Measurements from ENCODE around the gene OR51E1.

Gene OR51E1

GRCh38 chr11:4639931-4640330, 3.9 kb upstream of the OR51E1 start:
- TF ChIP-seq, protein P1, sequence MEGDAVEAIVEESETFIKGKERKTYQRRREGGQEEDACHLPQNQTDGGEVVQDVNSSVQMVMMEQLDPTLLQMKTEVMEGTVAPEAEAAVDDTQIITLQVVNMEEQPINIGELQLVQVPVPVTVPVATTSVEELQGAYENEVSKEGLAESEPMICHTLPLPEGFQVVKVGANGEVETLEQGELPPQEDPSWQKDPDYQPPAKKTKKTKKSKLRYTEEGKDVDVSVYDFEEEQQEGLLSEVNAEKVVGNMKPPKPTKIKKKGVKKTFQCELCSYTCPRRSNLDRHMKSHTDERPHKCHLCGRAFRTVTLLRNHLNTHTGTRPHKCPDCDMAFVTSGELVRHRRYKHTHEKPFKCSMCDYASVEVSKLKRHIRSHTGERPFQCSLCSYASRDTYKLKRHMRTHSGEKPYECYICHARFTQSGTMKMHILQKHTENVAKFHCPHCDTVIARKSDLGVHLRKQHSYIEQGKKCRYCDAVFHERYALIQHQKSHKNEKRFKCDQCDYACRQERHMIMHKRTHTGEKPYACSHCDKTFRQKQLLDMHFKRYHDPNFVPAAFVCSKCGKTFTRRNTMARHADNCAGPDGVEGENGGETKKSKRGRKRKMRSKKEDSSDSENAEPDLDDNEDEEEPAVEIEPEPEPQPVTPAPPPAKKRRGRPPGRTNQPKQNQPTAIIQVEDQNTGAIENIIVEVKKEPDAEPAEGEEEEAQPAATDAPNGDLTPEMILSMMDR (IDR thresholded peaks at IDR 0.05; ENCODE audit: low read depth, low read length): no peak
- DNase-seq (ENCODE audit: extremely low read depth, low read depth): no peak

DNA sequence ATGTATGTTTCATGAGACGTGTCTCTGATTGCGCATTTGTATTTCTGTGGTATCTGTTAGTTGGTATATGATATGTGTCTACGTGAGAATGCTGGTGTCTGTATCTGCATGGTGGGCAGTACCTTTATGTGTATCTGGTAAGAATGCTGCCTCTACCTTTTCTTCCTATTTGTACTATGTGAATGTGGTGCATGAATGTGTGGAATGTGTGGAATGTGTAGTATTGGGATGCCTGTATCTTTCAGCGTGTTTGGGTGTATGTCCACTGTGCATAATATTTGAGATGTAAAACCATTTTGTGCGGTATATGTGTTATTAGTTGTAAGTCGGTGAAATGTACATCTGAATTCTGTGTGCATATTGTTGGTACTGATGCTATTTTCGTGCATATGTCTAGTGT, 2.3 kb upstream of the OR51E1 start:
- no peak for DNase-seq (ENCODE audit: extremely low read depth, low read depth)
- TF ChIP-seq, protein P1 (IDR thresholded peaks at IDR 0.05; ENCODE audit: low read depth, low read length): no peak

DNA sequence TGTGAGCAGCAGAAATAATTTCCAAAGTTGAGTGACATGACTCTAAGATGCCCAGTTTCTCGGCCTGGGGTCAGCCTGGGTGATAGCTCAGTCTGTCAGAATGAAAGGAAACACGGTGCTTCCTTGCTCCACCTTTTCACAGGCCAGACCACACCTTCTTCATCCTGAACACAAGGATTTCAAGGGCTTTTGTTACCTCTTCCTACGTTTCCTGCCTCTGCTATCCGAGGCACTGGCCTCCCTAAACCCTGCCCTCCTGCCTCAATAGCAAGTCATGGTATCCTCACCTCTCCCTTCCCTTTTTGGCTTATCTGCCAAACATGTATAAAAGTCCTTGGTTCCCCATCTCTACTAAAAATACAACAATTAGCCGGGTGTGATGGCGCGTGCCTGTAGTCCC, 1.7 kb upstream of the OR51E1 start:
- no peak for DNase-seq (ENCODE audit: extremely low read depth, low read depth)
- TF ChIP-seq, protein P1 (IDR thresholded peaks at IDR 0.05; ENCODE audit: low read depth, low read length): no peak

DNA sequence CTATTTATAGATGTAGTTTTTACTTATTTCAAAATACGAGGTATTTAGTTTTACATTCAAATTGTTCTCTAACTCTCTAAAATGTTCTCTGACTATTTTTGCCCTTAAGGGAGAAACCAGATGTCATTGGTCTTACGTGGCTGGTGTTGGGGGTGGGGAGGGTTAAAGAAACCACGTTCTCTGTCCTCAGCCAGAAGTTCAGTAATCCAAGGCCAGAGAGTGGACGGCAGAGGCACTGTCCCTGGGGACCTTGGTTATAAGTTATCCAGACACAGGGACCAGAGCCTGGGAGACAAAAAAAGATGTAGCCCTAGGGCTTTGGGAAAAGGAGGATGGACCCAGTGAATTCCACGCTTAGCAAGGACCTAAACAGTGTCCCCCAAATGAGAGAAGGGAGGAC, 706 bp upstream of the OR51E1 start:
- TF ChIP-seq, protein P1 (IDR thresholded peaks at IDR 0.05; ENCODE audit: low read depth, low read length): no peak

GRCh38 chr11:4644233-4644632, 451 bp downstream of the OR51E1 start:
- DNase-seq (ENCODE audit: extremely low read depth, low read depth): no peak
- TF ChIP-seq, protein P1 (IDR thresholded peaks at IDR 0.05; ENCODE audit: low read depth, low read length): no peak

More for the DNA sequence above, 706 bp upstream of the OR51E1 start:
- DNase-seq (ENCODE audit: extremely low read depth, low read depth): no peak

DNA sequence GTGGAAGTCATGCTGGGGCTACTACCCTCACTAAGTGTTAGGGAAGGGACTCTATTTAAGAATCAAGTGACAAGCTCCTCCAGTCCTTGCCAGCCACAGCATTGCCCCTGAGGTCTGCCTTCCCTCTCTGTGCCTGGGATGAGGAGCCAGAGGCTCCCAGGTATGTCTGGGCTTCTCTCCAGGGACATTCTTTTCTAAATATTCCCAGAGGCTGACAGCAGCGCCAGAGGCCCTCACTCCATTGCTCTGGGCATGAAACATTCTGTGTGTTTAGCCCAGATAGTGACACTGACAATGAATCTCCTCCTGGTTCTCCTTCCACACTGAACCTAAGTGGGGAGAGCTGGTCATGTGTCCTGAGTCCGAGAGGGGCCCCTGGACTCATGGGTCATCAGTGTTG, 2.2 kb downstream of the OR51E1 start:
- TF ChIP-seq, protein P1 (IDR thresholded peaks at IDR 0.05; ENCODE audit: low read depth, low read length): no peak
- no peak for DNase-seq (ENCODE audit: extremely low read depth, low read depth)

DNA sequence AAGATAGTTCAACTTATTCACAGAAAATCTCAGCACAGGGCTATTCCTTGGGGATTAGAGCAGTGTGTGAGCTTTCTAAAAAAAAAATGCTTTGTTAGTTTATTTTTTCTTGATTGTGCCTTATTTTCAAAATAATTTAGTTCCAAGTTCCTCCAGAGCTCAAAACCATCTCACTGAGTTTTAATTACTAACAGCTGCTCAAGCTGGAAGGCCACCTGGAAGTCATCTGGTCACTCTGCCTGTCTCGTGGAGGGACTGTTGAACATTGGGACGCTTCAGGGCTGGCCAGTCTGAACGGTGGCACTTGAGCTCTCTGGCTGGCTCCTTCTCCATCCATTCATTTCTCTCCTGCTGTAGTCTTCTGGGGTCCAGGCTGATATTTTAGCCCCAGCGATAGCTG, 4.0 kb downstream of the OR51E1 start:
- no peak for DNase-seq (ENCODE audit: extremely low read depth, low read depth)
- TF ChIP-seq, protein P1 (IDR thresholded peaks at IDR 0.05; ENCODE audit: low read depth, low read length): no peak

Measured in AG09319 (cell line).